ENCODE results near the gene HBP1. TPM values are rescaled to one million over a fixed set of nuclear protein-coding genes. Genes with fewer than 3 reads are reported as not detected.
A peak's percentile ranks its signal among the peaks of the same experiment; 100 is the strongest.
"Not testable (repeated sequence)": the region's sequence is repeated elsewhere in the genome, so short reads cannot be mapped to it uniquely, and the experiment has no call there.

Gene HBP1, protein sequence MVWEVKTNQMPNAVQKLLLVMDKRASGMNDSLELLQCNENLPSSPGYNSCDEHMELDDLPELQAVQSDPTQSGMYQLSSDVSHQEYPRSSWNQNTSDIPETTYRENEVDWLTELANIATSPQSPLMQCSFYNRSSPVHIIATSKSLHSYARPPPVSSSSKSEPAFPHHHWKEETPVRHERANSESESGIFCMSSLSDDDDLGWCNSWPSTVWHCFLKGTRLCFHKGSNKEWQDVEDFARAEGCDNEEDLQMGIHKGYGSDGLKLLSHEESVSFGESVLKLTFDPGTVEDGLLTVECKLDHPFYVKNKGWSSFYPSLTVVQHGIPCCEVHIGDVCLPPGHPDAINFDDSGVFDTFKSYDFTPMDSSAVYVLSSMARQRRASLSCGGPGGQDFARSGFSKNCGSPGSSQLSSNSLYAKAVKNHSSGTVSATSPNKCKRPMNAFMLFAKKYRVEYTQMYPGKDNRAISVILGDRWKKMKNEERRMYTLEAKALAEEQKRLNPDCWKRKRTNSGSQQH
- total RNA-seq, result 10 to 100 TPM; 41.1 to 58.0 TPM

DNA sequence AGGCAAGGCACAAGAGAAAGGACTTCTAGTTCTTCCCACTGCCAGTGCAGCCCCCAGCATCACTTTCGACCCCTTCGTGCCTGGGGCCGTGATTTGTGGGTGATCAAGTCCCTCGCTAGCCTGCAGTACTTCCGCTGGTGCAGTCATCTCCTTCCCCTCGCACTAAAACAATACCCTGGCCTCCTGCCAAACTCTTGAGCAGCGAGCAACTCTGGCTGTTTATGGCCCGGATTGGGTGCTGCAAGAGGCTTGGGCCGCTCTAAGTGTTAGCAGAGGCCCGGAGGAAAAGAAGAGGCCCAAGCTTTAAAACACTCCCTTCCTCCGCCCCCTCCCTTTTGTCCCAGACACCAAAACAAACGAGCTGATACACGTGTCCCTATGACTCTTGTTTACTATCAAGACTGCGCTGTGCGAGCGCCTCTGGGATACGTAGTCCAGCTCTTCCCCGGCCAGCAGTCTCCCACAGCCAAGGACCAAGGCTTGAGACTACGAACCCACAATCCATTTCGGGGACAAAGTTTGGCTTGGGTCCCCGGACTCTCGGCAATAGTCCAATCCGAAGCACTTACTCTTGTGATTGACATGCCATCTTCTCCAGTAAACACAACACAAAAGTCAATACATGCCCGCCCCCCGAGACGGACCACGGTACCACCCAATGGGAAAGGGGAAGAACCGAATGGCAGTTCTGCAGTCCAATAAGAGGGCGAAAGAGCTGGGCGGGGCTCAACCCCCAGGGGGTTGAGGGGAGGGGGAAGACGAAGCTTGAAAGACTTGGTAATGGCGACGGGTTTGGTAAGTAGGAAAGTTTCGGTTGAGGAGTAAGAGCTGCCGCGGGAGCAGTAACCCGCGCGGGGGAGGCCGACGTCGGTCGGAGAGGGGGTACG lies at the start of gene HBP1:
HBP1 (plus strand) TSS at position 771 of the 887 bp plus-strand sequence. CDS start 10,891 bp downstream, outside the sequence.
- H3K36me3 Mint-ChIP-seq (ENCODE audit: insufficient read depth in 2 of 2), result peaks cover 10% of the 10 kb centered on the region in 2 donors
- peaks cover 7% of the 10 kb centered on the region for H3K27me3 Mint-ChIP-seq (ENCODE audit: low read depth)
- peak within 1 kb of the TSS; percentile 98 for H3K27ac Mint-ChIP-seq
- ATAC-seq (replicated peaks in 1 of 2) (peak; percentile 82 to 83), DNase-seq (peak; percentile 97 to 98)
- peak within 1 kb of the TSS; percentile 88 to 95 for H3K4me3 Mint-ChIP-seq
- no peaks in the 10 kb centered on the region for H3K9me3 Mint-ChIP-seq
- H3K4me1 Mint-ChIP-seq (ENCODE audit: low read depth), result peaks cover 38% of the 10 kb centered on the region

DNA sequence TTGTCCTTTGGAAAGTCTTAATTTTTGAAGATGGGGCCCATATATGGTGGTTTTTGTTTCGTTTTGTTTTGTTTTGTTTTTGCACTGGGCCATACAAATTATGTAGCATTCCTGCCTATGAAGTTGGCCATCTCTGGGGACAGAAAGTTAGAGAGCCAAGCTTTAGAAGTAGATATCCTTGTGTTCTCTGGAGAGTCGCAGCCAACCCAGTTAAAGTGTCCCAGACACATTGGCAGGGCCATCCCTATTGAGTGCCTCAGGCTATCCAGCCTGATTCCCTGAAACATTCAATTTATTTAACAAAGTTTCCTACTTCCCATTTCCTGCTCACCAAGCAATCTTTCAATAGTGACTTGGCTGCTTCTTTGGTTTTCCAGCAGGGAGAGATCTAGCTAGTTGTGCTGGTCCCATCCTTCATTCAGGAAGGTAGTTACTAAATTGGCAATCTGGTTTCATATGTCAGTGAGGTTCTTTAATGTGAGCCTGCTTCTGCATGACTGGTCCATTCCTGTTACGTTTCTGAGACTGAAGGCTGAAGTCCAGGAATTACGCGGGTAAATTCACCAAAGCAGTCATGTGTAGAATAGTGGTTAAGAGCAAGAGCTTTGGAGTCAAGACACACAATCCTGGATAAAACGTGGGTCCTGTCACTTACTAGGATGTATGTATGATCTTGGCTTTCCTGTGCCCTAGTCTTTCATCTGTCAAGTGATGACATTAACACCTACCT lies 49.3 kb upstream of the HBP1 start:
- ATAC-seq (replicated peaks in 1 of 2) (no peak), DNase-seq (no peak)
- H3K4me3 Mint-ChIP-seq, result no peak overlapping the region
- no peaks in the 10 kb centered on the region for H3K9me3 Mint-ChIP-seq
- no peaks in the 10 kb centered on the region for H3K36me3 Mint-ChIP-seq (ENCODE audit: insufficient read depth in 2 of 2)
- no peak overlapping the region for H3K27ac Mint-ChIP-seq
- H3K27me3 Mint-ChIP-seq (ENCODE audit: low read depth), result no peaks in the 10 kb centered on the region
- H3K4me1 Mint-ChIP-seq (ENCODE audit: low read depth), result no peaks in the 10 kb centered on the region

DNA sequence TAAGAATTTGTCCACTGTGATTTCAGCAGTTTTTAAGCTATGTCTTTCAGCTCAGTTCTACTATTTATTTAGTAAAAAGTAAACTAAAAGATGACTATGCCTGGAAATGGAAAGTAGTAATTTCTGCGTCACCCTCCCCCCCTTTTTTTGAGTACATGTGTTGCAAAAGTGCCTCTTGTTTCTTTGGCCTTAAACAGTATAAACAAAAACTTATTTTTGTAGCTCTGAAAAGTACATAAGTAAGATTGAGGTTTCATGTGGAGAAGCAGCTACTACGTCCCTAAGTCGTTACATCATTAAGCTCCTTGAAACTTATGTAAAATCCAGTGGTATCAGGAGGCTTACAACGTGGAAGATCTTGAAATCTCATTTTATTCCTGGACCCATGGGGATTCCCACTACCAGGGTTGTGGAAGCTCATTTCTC lies 46.3 kb upstream of the HBP1 start:
- H3K4me1 Mint-ChIP-seq (ENCODE audit: low read depth), result peaks cover 17% of the 10 kb centered on the region
- H3K4me3 Mint-ChIP-seq, result no peak overlapping the region
- ATAC-seq (replicated peaks in 1 of 2), result no peak
- H3K36me3 Mint-ChIP-seq (ENCODE audit: insufficient read depth in 2 of 2), result no peaks in the 10 kb centered on the region
- DNase-seq, result no peak
- no peak overlapping the region for H3K27ac Mint-ChIP-seq
- no peaks in the 10 kb centered on the region for H3K27me3 Mint-ChIP-seq (ENCODE audit: low read depth)
- no peaks in the 10 kb centered on the region for H3K9me3 Mint-ChIP-seq

DNA sequence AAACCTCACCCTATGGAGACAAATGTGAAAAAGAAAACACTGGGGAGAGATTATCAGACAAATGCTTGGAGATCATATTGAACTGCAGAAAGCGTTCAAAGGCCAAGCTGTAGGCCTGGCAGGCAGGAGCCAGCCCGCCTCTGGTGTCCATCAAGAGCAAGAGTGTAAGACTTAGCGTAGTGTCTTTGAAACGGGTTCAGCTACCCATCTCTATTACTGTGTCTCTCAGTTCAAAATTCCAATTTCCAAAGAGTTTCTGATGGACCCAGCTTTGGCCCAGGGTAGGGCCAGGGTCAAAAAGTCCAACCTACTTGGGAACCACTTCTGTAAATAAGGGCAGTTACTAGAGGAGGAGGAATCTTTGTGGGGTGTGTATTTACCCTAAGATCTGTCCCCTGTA lies 45.4 kb upstream of the HBP1 start:
- ATAC-seq (replicated peaks in 1 of 2) (no peak), DNase-seq (no peak)
- H3K4me1 Mint-ChIP-seq (ENCODE audit: low read depth), result peaks cover 17% of the 10 kb centered on the region
- H3K27ac Mint-ChIP-seq, result no peak overlapping the region
- no peaks in the 10 kb centered on the region for H3K9me3 Mint-ChIP-seq
- H3K36me3 Mint-ChIP-seq (ENCODE audit: insufficient read depth in 2 of 2), result no peaks in the 10 kb centered on the region
- H3K4me3 Mint-ChIP-seq, result no peak overlapping the region
- H3K27me3 Mint-ChIP-seq (ENCODE audit: low read depth), result no peaks in the 10 kb centered on the region

DNA sequence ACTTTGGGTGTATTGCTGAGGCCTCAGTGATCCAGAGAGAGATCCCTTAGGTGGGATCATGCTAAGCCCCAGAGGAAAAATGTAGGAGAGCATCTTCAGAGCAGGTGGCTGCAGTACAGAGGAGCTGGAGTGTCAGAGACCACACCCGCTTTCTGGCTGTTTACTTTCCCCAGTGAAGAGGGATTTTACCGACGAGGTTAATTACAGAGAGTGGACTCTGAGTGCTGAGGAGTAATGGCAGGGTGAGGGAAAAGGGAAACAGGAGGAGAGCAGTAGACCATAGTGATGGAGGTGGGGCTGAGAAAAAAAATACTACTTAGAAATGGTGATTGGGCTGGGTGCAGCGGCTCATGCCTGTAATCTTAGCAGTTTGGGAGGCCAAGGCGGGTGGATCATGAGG lies 43.3 kb upstream of the HBP1 start:
- Mint-ChIP-seq H3K9me3 (no peaks in the 10 kb centered on the region), H3K4me3 (peak overlapping the region; percentile 64 to 76), H3K4me1 (ENCODE audit: low read depth) (peaks cover 17% of the 10 kb centered on the region), H3K36me3 (ENCODE audit: insufficient read depth in 2 of 2) (no peaks in the 10 kb centered on the region), H3K27ac (peak overlapping the region; percentile 79), H3K27me3 (ENCODE audit: low read depth) (no peaks in the 10 kb centered on the region)
- ATAC-seq (replicated peaks in 1 of 2), result no peak
- DNase-seq, result no peak

DNA sequence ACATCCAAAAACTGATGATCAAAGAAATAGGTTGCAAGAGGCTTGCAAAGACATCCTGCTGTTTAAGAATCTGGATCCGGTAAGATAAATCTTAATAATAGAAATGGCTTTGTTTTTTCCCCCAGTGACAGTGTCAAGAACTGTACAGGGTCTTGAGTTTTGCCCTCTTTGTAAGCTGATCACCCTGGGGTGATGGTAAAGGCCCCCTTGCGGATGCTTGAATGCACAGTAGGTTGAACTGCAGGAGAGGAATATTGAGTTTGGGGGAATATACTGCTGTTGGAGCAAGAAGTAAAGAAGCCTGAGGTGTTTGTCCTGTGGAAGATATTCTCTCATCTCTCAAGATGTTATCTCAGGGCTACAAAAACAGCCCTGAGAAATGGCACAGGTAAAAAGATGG lies 40.6 kb upstream of the HBP1 start:
- Mint-ChIP-seq H3K27me3 (ENCODE audit: low read depth) (no peaks in the 10 kb centered on the region), H3K4me3 (no peak overlapping the region)

DNA sequence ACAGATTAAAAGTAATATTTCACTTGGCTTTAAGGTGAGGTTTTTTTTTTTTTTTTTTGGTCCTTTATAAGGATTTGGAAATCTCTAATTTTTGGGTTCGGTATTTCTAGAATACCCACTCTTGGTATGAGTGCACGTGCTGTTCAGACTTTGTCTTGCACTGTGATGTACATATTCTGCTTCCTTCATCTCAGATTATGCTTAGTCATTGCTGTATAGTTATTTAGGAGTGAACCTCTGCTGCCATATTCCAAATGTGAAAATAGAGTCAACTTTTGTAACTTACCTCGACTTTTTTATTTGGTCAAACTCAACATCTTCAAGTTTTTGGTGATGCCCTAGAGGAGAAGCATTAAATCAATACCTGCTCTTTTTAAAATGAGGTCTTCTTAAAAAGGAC lies 40.1 kb upstream of the HBP1 start:
- DNase-seq (no peak), ATAC-seq (replicated peaks in 1 of 2) (no peak)
- no peak overlapping the region for H3K4me3 Mint-ChIP-seq
- no peaks in the 10 kb centered on the region for H3K27me3 Mint-ChIP-seq (ENCODE audit: low read depth)
- H3K27ac Mint-ChIP-seq, result no peak overlapping the region
- peaks cover 17% of the 10 kb centered on the region for H3K4me1 Mint-ChIP-seq (ENCODE audit: low read depth)
- H3K36me3 Mint-ChIP-seq (ENCODE audit: insufficient read depth in 2 of 2), result no peaks in the 10 kb centered on the region
- H3K9me3 Mint-ChIP-seq, result no peaks in the 10 kb centered on the region

More for the DNA sequence above, 40.6 kb upstream of the HBP1 start:
- peaks cover 17% of the 10 kb centered on the region for H3K4me1 Mint-ChIP-seq (ENCODE audit: low read depth)
- H3K36me3 Mint-ChIP-seq (ENCODE audit: insufficient read depth in 2 of 2), result no peaks in the 10 kb centered on the region
- ATAC-seq (replicated peaks in 1 of 2) (no peak), DNase-seq (no peak)
- H3K27ac Mint-ChIP-seq, result no peak overlapping the region
- no peaks in the 10 kb centered on the region for H3K9me3 Mint-ChIP-seq

DNA sequence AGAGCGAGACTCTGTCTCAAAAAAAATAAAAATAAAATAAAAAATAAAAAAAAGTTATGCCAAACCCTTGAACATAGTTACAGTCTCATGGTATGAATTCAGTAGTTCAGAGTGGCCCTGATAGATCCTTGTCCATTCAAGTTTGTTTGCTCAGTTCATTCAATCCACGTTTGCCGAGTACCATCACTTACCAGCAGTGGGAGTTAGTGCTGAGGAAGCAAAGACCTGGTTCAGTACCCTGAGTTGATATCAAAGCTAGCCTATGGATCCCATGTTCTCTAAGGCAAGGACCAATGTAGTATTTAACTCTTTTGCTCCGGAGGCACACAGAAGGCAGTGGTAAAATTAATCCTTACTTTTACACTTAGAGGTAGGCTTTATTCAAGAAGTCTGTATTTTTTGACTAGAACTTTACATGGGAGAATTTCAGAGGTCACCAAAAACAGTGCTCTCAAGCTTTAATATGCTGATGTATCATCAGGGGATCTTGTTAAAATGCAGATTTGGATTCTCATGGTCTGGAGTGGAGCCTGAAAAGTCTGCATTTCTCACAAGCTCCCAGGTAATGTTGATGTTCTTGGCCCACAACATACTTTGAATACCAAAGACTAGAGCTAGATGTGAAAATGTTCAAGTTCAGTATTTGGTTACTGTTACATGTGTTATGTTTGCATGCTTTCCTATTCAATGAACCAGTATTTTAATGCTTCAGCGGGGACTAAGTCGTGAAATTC lies 38.1 kb upstream of the HBP1 start:
- Mint-ChIP-seq H3K4me3 (no peak overlapping the region), H3K4me1 (ENCODE audit: low read depth) (peaks cover 11% of the 10 kb centered on the region), H3K27me3 (ENCODE audit: low read depth) (peaks cover 3% of the 10 kb centered on the region), H3K36me3 (ENCODE audit: insufficient read depth in 2 of 2) (peaks cover 0 to 2% of the 10 kb centered on the region in 2 donors), H3K9me3 (peaks cover 0 to 2% of the 10 kb centered on the region in 2 donors), H3K27ac (no peak overlapping the region)
- ATAC-seq (replicated peaks in 1 of 2), result no peak
- DNase-seq, result no peak

DNA sequence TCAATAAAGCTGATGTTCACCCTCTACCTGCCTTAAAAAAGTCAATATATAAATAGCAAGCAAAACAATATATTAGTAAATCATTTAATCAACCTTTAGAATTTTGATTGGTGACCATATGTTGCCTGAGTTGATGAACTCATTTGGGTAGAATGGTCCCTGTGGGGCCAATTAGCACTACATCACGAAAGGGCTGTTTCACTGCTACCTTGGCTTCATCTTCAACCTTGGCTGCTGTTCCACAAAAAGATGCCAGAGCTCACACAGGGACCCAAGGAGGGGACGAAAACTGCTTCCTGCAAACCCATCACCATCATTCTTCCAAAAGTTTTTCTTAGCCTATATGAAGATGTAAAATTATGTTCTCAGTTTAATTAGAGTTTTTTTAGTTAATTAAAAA lies 35.4 kb upstream of the HBP1 start:
- DNase-seq, result no peak
- ATAC-seq (replicated peaks in 1 of 2), result no peak
- H3K4me3 Mint-ChIP-seq, result no peak overlapping the region
- no peaks in the 10 kb centered on the region for H3K4me1 Mint-ChIP-seq (ENCODE audit: low read depth)
- peaks cover 0 to 2% of the 10 kb centered on the region in 2 donors for H3K9me3 Mint-ChIP-seq
- no peak overlapping the region for H3K27ac Mint-ChIP-seq
- peaks cover 5% of the 10 kb centered on the region for H3K27me3 Mint-ChIP-seq (ENCODE audit: low read depth)
- H3K36me3 Mint-ChIP-seq (ENCODE audit: insufficient read depth in 2 of 2), result peaks cover 0 to 2% of the 10 kb centered on the region in 2 donors

DNA sequence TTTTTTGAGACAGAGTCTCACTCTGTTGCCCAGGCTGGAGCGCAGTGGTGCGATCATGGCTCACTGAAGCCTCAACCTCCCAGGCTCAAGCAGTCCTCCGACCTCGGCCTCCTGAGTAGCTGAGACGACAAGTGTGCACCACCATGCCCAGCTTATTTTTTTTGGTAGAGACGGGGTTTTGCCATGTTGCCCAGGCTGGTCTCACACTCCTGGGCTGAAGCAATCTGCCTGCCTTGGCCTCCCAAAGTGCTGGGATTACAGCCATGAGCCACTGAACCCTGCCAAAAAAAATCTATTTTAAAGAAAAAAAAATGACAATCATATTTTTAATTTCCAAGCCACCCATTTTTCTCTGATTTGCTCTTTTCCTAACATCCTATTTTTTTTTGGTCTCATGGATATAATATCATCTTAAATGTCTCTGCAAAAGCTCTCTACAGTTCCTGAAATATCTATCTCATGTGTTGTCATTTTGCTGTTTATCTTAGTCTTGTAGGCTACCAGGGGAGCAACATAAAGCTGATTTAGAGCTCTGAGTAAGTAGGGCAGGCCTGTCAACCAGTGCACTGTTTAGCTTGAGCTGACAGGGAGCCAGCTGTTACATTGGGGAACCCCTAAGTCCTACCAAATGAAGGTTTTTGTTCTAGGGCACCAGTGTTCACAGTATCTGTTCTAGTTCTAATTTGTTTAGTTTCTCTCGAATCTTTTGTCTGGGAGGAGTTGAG lies 29.9 kb upstream of the HBP1 start:
- H3K4me3 Mint-ChIP-seq, result no peak overlapping the region
- peaks cover 0 to 2% of the 10 kb centered on the region in 2 donors for H3K36me3 Mint-ChIP-seq (ENCODE audit: insufficient read depth in 2 of 2)
- ATAC-seq (replicated peaks in 1 of 2) (no peak), DNase-seq (no peak)
- peaks cover 10% of the 10 kb centered on the region for H3K27me3 Mint-ChIP-seq (ENCODE audit: low read depth)
- no peaks in the 10 kb centered on the region for H3K4me1 Mint-ChIP-seq (ENCODE audit: low read depth)
- peaks cover 0 to 2% of the 10 kb centered on the region in 2 donors for H3K9me3 Mint-ChIP-seq
- H3K27ac Mint-ChIP-seq, result no peak overlapping the region

DNA sequence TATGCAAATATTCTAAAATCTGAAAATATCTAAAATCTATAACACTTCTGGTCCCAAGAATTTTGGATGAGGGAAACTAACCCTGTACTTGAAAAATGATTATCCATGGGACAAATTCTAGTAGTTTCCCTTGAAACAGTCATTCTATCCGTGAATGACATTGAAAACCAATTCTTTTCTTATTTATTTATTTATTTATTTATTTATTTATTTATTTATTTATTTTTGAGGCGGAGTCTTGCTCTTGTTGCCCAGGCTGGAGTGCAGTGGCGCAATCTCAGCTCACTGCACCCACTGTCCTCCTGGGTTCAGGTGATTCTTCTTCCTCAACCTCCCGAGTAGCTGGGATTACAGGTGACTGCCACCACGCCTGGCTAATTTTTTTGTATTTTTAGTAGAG lies 24.9 kb upstream of the HBP1 start:
- ATAC-seq (replicated peaks in 1 of 2); H3K4me3 Mint-ChIP-seq: not testable (repeated sequence)

More for the DNA sequence above, 24.9 kb upstream of the HBP1 start:
- DNase-seq; H3K9me3 Mint-ChIP-seq; H3K36me3 Mint-ChIP-seq (ENCODE audit: insufficient read depth in 2 of 2); H3K27ac Mint-ChIP-seq; H3K27me3 Mint-ChIP-seq (ENCODE audit: low read depth); H3K4me1 Mint-ChIP-seq (ENCODE audit: low read depth): not testable (repeated sequence)
